HG03432 (cell line): ENCODE data around the gene GPR137.

Source experiments
- ATAC-seq: cut with Tn5 transposase; IDR thresholded peaks from one replicate; pipeline ENCODE4 v1.9.1; 2021; ENCODE audit warnings: mild to moderate bottlenecking, moderate library complexity; ENCODE audit not compliant: unreplicated experiment

GPR137 gene

DNA sequence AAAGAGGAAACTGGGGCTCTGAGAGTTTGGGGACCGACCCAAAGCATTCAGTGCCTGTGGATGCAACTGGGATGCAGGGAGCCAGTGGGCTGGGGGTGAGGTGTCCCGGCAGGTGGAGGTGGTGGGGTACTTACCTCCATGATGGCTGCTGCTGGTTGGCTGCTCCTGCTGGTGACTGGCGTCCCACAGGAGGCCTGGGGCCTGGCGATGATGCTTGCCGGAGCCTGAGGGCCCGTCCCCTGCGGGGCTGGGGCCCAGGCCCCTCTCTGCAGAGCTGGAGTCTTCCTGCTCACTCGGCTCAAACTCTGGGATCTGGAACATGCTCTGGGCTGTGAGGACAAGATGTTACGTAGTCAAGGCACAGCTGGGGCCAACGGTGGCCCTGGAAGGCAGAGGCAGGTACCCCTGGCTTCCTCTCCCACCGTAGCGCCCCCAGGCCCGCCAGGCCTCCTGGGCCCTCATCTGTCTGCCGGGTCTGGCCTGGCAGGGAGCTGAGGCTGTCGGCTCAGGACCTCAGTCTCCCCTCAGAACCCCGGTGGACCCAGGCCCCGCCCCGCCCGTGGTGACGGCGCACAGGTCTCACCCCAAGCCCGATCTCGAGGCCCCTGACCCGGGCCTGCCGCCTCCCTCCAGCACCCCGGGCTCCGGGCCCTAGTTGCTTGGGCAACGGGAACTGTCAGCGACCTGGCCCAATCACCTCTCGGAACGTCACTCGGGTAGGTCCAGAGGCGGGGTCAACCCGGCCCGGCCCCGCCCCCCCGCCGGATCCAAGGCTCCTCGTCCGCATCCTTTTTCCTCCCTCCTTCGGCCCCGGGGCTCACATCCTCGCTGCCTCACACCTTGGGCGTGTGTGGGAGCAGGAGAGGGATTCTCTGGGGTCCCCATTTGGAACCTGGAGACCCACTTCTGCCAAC lies 1.3 kb upstream of the GPR137 start, which contains the start of gene BAD:
Gene BAD, minus strand, starts transcription at position 618 of the 914 bp plus-strand sequence. Its CDS starts 297 bp downstream, at position 321.
- ATAC-seq: peak; percentile 75

DNA sequence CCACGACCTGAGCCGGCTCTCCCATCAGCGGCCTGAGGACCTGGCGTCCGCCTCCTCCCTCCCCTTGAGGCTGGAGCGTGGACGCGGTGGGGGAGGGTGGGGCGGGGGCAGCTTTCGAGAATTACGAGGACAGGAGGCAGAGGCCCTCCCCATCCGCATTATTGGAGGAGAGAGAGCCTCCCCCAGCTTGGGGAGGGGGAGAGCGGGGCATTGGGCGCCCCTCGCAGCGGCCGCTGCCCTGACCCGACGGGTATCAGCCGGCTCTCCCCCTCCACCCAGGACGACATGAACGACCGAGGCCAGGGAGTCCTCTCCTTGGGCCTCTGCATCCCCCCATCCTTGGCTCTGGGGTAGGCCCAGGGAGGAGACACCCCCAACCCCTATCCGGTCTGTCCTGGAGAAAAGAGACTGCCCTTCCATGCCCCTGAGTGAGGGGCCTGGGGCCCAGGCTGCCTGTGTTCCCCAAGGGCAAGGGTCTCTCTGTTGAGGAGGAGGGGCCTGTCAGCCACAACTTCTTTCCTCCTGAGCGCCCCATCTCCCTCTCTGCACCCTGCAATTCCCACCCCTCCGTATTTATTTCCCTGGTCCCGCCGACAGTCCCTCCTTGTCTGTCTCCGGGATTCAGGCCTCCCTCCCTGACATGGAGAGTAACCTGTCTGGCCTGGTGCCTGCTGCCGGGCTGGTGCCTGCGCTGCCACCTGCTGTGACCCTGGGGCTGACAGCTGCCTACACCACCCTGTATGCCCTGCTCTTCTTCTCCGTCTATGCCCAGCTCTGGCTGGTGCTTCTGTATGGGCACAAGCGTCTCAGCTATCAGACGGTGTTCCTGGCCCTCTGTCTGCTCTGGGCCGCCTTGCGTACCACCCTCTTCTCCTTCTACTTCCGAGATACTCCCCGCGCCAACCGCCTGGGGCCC lies 495 bp downstream of the GPR137 start:
- ATAC-seq: no peak

DNA sequence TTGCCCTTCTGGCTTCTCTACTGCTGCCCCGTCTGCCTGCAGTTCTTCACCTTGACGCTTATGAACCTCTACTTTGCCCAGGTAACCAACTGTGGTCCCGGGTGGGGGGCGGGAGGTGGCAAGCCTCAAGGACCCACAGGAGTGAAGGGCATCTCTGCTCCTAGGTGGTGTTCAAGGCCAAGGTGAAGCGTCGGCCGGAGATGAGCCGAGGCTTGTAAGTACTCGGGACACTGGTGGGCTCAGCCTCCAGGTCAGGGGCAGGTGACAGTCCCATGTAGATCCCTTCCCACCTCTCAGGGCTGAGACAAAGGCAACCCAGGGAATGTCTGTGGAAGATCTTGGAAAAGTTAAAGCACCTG lies 1.1 kb downstream of the GPR137 start:
- no peak for ATAC-seq

GRCh38 chr11:64287676-64288352 lies 2.2 kb downstream of the GPR137 start:
- no peak for ATAC-seq

GRCh38 chr11:64288353-64288750 lies 2.7 kb downstream of the GPR137 start:
- ATAC-seq: no peak

- ATAC-seq: no peak
These were observed 3.4 kb downstream of the GPR137 start for GRCh38 chr11:64289002-64289564.

- no peak for ATAC-seq
These were observed 5.0 kb downstream of the GPR137 start for GRCh38 chr11:64290352-64291261.

- no peak for ATAC-seq
These were observed 5.7 kb downstream of the GPR137 start, which contains the start of gene KCNK4 for GRCh38 chr11:64291262-64291751. KCNK4 (plus strand) TSS chr11:64291302; CDS start chr11:64293019, 1,717 bp downstream.

DNA sequence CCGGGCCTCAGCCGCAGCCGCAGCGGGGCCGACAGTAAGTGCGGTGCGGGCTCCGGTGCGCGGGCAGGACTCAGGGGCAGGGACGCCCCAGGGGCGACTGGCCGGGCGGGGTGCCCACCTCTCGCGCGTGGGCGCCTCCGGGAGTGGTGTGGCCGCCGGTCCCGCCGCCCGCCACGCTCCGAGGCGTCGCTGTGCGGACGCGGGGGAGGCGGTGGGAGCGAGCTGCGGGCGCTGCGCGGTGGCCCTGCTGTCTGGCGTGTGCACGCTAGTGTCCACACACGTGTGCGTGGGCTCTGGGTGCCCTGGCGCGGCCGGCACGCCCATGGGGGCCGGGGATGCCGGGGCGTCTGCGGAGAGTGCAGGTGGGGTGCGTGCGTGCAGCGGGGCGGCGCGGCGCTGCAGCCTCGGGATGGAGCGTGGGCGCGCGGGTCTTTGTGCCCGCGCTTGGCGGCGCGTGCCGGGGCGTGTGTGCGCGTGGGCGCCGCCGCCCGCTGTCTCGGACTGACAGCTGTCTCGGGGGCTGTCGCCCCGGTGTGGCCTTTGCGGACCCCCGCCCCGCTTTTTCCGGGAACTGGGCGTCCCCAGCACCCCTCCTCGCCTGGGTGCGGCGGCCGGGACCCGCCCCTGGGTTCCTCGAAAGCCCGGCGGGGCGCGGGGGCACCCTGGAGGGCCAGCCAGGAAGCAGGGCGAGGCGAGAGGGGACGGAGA lies 6.3 kb downstream of the GPR137 start:
- ATAC-seq: no peak

DNA sequence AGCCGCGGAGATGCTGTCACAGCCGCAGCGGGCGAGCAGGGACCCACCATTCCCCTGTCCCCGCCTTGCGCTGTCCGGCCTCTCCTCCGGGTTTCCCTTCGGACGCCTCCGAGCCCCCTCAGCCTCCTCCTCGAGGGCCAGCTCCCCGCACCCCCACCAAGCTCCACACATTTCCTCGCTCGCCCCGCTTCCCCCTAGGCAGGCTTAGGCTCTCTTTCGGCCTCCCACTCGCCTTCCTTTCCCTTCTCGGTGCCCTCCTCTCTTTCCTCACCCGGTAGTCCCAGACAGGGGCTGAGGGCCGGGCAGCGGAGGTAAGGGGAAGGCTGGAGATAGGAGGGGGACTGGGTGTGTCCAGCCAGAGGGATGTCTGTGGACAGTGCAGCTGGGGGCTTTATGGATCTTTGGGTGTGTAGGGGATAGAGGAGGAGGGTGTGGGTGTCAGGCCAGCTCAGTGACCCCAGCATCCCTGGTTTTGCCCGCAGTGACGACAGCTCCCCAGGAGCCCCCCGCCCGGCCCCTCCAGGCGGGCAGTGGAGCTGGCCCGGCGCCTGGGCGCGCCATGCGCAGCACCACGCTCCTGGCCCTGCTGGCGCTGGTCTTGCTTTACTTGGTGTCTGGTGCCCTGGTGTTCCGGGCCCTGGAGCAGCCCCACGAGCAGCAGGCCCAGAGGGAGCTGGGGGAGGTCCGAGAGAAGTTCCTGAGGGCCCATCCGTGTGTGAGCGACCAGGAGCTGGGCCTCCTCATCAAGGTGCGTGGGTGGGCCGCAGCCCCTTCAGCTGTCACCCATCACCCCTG lies 7.0 kb downstream of the GPR137 start:
- ATAC-seq: no peak

GRCh38 chr11:64294774-64295173 lies 9.1 kb downstream of the GPR137 start:
- no peak for ATAC-seq

GRCh38 chr11:64295760-64296159 lies 10.1 kb downstream of the GPR137 start:
- ATAC-seq: no peak

DNA sequence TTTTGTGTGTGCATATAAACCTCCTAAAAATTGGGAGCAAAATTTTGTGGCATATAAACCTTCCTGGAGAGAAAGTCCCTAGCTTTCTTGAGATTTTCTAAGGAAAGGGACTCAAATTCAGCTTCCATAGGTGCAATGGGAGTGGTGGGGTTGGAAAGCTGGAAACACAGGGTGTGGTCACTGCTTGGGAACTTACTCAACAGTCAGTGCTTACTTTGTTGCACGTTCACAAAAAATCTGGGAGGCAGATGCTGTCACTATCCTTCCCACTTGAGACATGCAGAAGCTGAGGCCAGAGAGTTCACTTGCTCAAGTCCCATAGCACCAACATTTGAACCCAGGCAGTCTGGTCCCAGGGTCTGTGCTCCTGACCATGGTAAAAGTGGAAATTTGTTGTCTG lies 10.6 kb downstream of the GPR137 start:
- ATAC-seq: no peak

- ATAC-seq: no peak
These were observed 11.4 kb downstream of the GPR137 start for GRCh38 chr11:64296830-64297698.

DNA sequence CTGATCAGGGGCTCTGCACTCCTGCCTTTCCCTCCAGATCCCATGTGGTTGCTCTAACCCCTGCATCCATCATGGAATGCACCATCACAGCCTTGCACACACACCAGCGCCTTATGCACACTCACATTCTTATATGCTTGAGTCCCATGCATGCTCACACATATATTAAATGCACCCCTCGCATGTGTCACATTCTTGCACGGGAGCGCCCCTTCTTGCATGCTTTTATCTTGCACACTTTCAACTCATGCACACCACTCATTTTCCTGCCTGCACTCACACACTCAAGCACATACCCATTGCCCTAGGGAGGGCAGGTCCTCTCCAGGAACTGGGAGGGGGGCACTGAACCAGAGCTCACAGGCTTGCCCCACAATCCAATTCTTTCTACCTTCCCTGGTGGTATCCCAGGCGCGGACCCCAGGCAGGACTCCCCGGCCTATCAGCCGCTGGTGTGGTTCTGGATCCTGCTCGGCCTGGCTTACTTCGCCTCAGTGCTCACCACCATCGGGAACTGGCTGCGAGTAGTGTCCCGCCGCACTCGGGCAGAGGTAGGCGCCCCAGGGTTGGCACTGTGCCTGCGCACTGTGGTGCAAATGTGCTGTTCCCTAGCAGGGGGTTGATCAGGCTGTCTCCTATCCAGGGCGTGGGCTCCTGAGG lies 12.2 kb downstream of the GPR137 start:
- no peak for ATAC-seq
